ENCODE results near the gene SAYSD1.
A peak's percentile ranks its signal among the peaks of the same experiment; 100 is the strongest.

SAYSD1 gene

GRCh38 chr6:39107641-39108040 is 7.3 kb downstream of the SAYSD1 start:
- no peak for DNase-seq

DNA sequence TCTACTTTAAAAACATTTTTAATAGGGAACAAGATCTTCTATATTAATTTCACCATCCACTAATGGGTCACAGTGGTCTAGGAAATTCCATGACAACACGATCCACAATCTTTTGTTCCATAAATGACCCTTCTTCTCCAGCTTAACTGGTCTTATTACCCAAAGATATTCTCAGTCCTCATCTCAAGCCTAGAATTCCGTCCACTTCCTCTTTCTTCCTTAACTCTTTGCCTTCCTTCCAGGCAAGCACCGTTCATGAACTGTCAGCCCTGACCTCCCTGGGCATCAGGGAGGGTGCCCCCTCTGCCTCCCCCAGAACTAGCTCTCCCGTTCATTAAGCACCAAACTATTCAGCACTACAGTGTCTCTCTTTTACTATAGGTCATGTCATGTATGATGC is 8.0 kb downstream of the SAYSD1 start:
- no peak for DNase-seq

GRCh38 chr6:39104528-39104927 is 10.5 kb downstream of the SAYSD1 start:
- no peak for DNase-seq

DNA sequence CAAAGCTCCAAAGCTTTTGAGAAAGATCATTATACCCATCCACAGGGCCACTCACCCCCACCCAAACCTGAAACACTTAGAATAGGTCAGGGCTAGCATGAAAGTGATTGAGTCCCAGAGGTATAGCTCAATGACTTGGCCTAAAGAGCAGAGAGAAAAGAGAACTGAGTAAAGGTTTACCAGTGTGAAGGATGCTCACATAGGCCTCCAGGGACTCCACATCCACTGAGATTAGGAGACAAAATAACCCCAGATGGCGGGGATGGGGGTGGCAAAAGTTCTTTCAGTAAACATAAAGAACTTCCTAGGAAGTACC is 12.2 kb downstream of the SAYSD1 start:
- no peak for DNase-seq

GRCh38 chr6:39102071-39102820 is 12.7 kb downstream of the SAYSD1 start:
- DNase-seq = no peak

- no peak for DNase-seq
These were observed 14.6 kb downstream of the SAYSD1 start for GRCh38 chr6:39100358-39100757.

GRCh38 chr6:39095578-39095977 is 19.4 kb downstream of the SAYSD1 start:
- no peak for DNase-seq

- DNase-seq = no peak
These were observed 21.8 kb downstream of the SAYSD1 start for GRCh38 chr6:39093149-39093708.

GRCh38 chr6:39092124-39092523 is 22.9 kb downstream of the SAYSD1 start:
- DNase-seq = peak; percentile 2 to 36

DNA sequence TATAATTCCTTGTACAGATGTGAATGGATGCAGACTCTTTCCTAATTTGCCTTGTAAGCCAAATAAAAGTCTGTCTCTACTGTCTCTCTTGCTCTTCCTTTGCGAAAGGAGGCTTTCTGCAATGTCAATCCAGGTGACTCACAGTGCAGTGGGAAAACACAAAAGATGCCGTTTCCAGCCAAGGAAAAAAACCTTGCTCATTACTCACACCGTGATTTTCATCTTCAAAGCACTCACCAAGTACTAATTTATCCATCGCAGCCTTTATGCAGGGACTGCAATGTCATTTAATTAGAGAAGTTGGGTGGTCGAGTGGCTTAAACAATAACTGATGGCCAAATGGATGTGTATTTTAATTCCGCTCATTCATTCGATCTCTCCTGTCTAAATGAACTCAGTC is 23.8 kb downstream of the SAYSD1 start:
- peak in 1 of 2 experiments; percentile 46 for DNase-seq

GRCh38 chr6:39090036-39090435 is 24.9 kb downstream of the SAYSD1 start:
- no peak for DNase-seq

DNA sequence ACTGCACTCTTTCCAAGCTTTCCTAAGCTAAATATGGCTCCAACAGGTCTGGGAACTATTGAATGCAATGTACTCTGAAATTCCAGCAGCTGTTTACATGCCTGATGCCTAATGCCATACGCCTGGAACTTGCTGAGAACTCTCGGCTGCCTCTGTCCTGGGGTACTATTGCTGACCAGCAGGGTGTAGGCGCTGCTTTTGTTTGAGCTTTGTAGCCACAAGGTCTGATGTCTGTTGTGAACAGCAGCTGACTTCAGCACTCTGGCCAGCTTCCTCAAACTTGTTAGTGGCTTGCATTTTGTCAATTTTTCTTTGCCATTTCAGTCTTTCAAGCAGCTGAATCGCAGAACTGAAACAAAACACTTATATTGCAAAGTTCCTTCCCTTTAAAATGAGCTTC is 26.7 kb downstream of the SAYSD1 start:
- DNase-seq = peak in 1 of 2 experiments; percentile 5

- no peak for DNase-seq
These were observed 27.8 kb downstream of the SAYSD1 start for GRCh38 chr6:39087197-39087596.

GRCh38 chr6:39086711-39087110 is 28.3 kb downstream of the SAYSD1 start:
- DNase-seq = no peak

- DNase-seq = no peak
These were observed 28.7 kb downstream of the SAYSD1 start for GRCh38 chr6:39086294-39086693.

- no peak for DNase-seq
These were observed 29.7 kb downstream of the SAYSD1 start for GRCh38 chr6:39085129-39085797.

DNA sequence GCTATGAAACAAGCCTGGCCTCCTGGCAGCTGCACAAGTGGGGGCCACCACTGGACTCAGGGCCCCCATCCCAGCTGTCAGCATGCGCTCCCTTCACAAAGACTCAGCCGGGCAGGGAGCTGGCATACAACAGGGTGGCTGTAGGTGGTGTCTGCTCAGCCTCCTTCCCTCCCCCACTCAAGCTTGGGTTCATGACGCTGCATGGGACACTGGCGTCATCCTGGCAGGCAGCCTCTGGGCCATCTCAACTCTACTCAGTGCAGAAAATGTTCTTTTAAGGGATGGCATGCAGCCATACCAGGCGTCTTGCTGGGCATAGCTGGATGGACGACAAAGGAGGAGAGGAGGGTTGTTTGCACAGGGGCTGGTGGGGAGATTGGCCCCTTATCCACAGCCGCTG is 30.5 kb downstream of the SAYSD1 start:
- no peak for DNase-seq

DNA sequence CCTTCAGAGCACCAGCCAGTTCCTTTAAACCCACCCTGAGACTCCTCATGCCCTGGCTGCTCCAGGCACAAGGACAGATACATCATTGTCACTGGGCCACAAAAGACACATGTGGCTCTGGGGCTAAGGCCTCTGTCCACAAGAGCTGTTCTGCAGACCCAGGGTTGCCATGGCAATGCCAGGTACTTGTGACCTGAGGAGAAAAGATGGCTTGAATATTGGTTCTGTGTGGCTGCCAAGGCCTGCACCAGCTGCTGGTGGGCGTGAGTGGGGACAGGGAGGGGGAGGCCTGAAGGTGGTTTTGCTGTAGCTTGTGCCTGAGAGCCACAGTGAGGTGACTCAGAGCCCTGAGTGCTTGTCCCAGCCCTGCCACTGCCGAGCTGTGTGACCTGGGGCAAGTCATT is 31.8 kb downstream of the SAYSD1 start:
- peak; percentile 14 to 43 for DNase-seq

DNA sequence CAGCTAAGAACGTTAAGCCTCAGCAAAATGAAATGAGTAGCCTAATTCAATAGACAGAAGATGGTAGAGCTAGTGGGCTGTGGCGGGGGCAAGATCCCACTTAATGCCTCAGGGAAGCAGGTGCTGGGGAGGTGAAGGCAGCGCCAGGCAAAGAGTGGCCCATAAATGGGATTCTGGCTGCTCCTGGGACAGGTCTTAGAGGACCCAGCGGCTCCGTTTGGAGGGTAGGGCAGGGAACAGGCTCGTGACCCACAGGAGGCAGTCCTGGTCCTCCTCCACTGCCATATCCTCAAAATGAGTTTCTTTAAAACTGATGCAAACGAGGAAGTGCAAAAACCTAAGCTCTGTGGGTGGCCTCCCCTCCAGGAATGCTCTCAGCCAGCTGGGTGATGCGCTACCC is 32.7 kb downstream of the SAYSD1 start:
- DNase-seq = no peak

- DNase-seq = no peak
These were observed 34.6 kb downstream of the SAYSD1 start for GRCh38 chr6:39080246-39080875.

- no peak for DNase-seq
These were observed 35.5 kb downstream of the SAYSD1 start for GRCh38 chr6:39079197-39080125.

DNA sequence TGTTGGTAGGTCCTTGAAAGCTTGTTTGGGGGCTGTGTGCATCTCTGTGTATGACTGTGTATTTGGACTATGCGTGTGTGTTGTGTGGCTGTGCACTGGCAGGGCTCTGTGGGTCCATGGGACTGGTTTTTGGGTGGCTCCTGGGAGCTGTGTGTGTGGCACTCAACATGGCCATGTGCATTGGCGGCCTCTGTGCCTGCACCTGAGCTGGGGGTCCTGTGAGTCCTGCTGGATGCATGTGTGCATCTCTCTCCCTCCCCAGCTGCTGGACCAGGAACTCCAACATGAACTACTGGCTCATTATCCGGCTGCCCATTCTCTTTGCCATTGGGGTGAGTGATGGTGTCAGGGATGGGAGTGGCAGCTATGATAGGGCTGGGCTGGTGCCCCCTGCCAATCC is 36.3 kb downstream of the SAYSD1 start:
- DNase-seq = no peak
